Ramos (cell line): ENCODE measurements around the gene CBLIF.
"Not testable (repeated sequence)": the region's sequence is repeated elsewhere in the genome, so short reads cannot be mapped to it uniquely, and the experiment has no call there.

Experiments used
- in situ Hi-C: fragments of 300-500 bp; cut with MboI; formaldehyde crosslinking; loops from one replicate; pipeline ENCODE4 v1.14.3; 2022; ENCODE audit warnings: low sequenced_read_pairs; ENCODE audit not compliant: unreplicated experiment

Gene CBLIF

GRCh38 chr11:59849129-59849528, 3.8 kb upstream of the CBLIF start:
- in situ Hi-C loops = no loop called here

- in situ Hi-C loops = not testable (repeated sequence)
Measured at GRCh38 chr11:59848439-59848838, 3.1 kb upstream of the CBLIF start.

- in situ Hi-C loops = no loop called here
Measured at GRCh38 chr11:59847626-59848025, 2.3 kb upstream of the CBLIF start.

DNA sequence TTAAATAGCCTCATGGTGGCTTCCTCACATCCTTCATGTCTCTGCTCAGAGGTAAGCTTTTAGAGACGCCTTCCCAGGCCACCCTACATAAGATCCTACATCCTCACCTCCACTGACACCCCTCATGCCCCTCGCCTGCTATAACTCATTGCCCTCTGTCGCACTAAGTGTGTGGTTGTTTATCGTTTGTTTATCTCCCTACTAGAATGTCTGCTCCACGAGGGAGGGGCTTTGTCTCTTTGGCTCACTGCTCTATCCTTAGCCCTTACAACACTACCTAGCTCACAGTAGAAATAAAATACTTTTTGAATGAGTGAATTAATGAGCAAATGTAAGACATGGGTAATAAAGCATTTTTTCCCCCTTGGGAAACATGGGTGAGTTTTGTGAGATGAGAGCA, 1.3 kb upstream of the CBLIF start:
- in situ Hi-C loops = no loop called here

- in situ Hi-C loops = no loop called here
Measured at GRCh38 chr11:59842316-59842715, 3.0 kb downstream of the CBLIF start.

DNA sequence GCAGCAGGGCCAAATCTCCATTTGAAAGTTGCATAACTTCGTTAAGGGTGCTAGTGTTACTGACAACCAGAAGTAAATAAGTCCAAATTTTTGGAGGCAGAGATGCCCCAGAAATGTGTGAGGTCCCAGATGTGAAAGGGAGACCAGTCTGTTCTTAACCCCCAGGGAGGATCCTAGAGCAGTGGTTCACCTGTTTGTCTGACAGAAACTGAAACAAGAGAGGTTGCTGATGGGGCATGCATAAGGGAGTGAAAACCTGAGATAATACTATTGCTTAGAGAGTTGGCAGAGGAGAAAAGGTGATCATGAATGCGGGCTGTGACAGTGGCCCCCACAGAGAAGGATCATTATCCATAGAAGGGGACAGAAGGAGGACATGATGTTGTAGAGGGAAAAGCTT, 3.8 kb downstream of the CBLIF start:
- in situ Hi-C loops = no loop called here

GRCh38 chr11:59839615-59840014, 5.7 kb downstream of the CBLIF start:
- in situ Hi-C loops = no loop called here

GRCh38 chr11:59833602-59834001, 11.7 kb downstream of the CBLIF start:
- in situ Hi-C loops = no loop called here

GRCh38 chr11:59829358-59829757, 15.9 kb downstream of the CBLIF start:
- in situ Hi-C loops = no loop called here

GRCh38 chr11:59822989-59823566, 22.2 kb downstream of the CBLIF start:
- in situ Hi-C loops = loop anchor here (25.0 kb wide), 1 partner anchor 261 kb away; no protein-coding TSS in a partner anchor

- in situ Hi-C loops = loop anchor here (25.0 kb wide), 1 partner anchor 256 kb away; no protein-coding TSS in a partner anchor
Measured at GRCh38 chr11:59818572-59818971, 26.7 kb downstream of the CBLIF start.

DNA sequence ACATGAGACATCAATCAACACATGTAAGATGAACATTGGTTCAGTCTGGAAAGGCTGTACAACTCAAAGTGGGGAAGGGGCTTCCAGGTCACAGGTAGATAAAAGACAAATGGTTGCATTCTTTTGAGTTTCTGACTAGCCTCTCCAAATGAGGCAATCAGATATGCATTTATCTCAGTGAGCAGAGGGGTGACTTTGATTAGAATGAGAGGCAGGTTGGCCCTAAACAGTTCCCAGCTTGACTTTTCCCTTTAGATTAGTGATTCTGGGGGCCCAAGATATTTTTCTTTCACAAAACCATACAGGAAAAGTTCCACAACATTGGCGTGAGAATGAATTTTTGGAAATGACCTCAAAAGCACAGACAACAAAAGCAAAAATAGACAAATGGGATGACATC, 28.9 kb downstream of the CBLIF start:
- in situ Hi-C loops = loop anchor here (25.0 kb wide), 1 partner anchor 254 kb away; no protein-coding TSS in a partner anchor

DNA sequence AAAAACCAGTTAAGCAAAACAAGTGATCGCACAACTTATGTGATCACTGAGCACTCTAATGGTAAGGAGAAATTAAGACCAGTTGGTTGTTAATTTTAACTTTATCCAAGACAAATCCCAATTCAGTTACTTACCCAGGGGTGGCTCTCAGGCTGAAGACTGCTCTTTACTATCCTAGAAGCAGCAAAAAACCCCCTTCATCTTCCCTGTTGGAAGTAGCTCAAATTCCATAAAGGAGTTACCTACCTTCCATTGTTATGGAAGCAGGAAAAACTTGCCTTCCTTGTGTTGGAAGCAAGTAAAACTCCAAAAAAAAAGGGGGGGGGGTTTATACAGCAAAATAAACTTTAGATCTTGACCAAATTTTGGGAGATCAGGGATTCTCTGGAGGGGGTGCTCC, 29.5 kb downstream of the CBLIF start:
- in situ Hi-C loops = loop anchor here (25.0 kb wide), 1 partner anchor 253 kb away; no protein-coding TSS in a partner anchor

GRCh38 chr11:59814021-59814420, 31.3 kb downstream of the CBLIF start:
- in situ Hi-C loops = loop anchor here (25.0 kb wide), 1 partner anchor 252 kb away; no protein-coding TSS in a partner anchor

DNA sequence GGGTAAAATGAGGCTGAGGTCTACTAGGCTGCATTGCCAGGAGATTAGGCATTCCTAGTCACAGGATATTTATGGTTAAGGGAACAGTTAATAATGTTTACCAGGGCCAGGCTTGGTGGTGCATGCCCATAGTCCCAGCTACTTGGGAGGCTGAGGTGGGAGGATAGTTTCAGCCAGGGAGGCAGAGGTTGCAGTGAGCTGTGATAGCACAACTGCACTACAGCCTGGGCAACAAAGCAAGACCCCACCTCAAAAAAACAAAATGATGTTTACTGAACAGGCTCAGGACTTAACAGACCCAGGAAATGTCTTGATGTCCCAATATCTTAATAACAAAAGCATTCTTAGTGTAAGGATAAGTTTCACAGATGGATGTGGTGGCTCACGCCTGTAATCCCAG, 31.9 kb downstream of the CBLIF start:
- in situ Hi-C loops = loop anchor here (25.0 kb wide), 1 partner anchor 251 kb away; no protein-coding TSS in a partner anchor

DNA sequence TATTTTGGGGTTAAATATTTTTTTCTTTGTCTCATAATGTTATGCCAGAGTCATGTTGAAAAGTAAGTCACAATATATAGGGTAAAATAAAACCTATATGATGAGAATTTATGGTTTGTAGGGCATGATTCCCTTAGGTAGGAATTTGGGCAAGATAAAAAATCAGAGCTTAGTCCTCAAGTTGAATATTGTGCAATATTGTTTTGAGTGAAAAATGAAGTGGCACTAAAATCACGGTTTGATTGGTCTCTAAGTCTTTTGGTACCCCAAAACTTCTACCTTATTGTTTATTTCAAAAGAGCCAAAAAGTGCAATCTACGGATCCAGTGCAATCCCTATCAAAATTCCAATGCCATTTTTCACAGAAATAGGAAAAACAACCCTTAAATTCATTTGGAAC, 33.1 kb downstream of the CBLIF start:
- in situ Hi-C loops = loop anchor here (25.0 kb wide), 1 partner anchor 250 kb away; no protein-coding TSS in a partner anchor

- in situ Hi-C loops = loop anchor here (25.0 kb wide), 1 partner anchor 249 kb away; no protein-coding TSS in a partner anchor
Measured at GRCh38 chr11:59810911-59811259, 34.4 kb downstream of the CBLIF start.

GRCh38 chr11:59810189-59810910, 34.9 kb downstream of the CBLIF start, which contains the start of gene MRPL16:
Gene MRPL16 (minus strand): TSS chr11:59810778. CDS start chr11:59810658, 120 bp downstream.
- in situ Hi-C loops = loop anchor here (25.0 kb wide), 1 partner anchor 248 kb away; no protein-coding TSS in a partner anchor

DNA sequence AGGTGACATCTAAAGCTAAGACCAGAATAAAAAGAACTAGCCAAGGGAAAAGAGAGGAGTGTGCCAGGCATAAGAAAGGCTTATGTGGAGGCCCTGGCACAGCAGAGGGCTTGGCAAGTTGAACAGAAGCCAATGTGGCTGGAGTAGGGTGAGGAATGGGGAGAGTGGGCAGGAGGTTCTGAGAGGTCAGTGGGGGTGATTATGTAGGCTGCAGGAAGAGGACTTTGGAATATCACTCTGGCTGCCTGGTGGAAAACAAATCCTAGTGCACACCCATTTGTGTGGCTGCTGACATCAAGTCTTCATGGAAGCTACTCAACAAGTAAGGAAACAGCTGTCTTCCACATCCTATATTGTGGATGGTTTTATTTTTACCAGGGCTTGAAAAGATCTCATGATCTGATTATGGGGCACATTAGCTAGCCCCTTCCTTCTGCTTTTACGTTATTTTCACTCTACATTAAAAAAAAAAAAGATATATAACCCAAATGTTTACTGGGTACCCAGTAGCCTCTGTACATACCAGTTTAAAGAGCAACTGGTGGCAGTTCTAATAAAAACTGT, 38.2 kb downstream of the CBLIF start:
- in situ Hi-C loops = loop anchor here (25.0 kb wide), 1 partner anchor 245 kb away; no protein-coding TSS in a partner anchor

- in situ Hi-C loops = loop anchor here (5.0 to 25.0 kb wide), 2 partner anchors 47 to 242 kb away; partner anchors contain the start of gene STX3
Measured at GRCh38 chr11:59804061-59804460, 41.2 kb downstream of the CBLIF start.
